NCI-H1417 (cell line): ENCODE data around the gene ASTN2.
"Not testable (repeated sequence)": the region's sequence is repeated elsewhere in the genome, so short reads cannot be mapped to it uniquely, and the experiment has no call there.

Experiments used
- DNase-seq, 3 experiments: peaks; one replicate each; lab custom pipeline; 2025; lab: John Stamatoyannopoulos, UW

ASTN2 gene

GRCh38 chr9:116924462-116925110 is 490.3 kb downstream of the ASTN2 start:
- DNase-seq = no peak

- DNase-seq = peak in 1 of 3 experiments; percentile 27
Measured at GRCh38 chr9:116917895-116918508, 496.9 kb downstream of the ASTN2 start.

GRCh38 chr9:116913536-116913935 is 501.3 kb downstream of the ASTN2 start:
- DNase-seq = peak in 1 of 3 experiments; percentile 41

- no peak for DNase-seq
Measured at GRCh38 chr9:116910201-116910600, 504.7 kb downstream of the ASTN2 start.

GRCh38 chr9:116907989-116908388 is 506.9 kb downstream of the ASTN2 start:
- no peak for DNase-seq

- peak in 2 of 3 experiments; percentile 74 to 90 for DNase-seq
Measured at GRCh38 chr9:116905171-116905588, 509.7 kb downstream of the ASTN2 start.

GRCh38 chr9:116904165-116904564 is 510.7 kb downstream of the ASTN2 start:
- DNase-seq = no peak

GRCh38 chr9:116901260-116901659 is 513.6 kb downstream of the ASTN2 start:
- DNase-seq = no peak

- DNase-seq = no peak
Measured at GRCh38 chr9:116900543-116900942, 514.3 kb downstream of the ASTN2 start.

- DNase-seq = no peak
Measured at GRCh38 chr9:116900007-116900367, 514.9 kb downstream of the ASTN2 start.

GRCh38 chr9:116899337-116900006 is 515.4 kb downstream of the ASTN2 start:
- no peak for DNase-seq

GRCh38 chr9:116898131-116898530 is 516.7 kb downstream of the ASTN2 start:
- not testable (repeated sequence) for DNase-seq

GRCh38 chr9:116897201-116897600 is 517.7 kb downstream of the ASTN2 start:
- DNase-seq = no peak

- DNase-seq = no peak
Measured at GRCh38 chr9:116895961-116896360, 518.9 kb downstream of the ASTN2 start.

GRCh38 chr9:116891424-116891823 is 523.4 kb downstream of the ASTN2 start:
- no peak for DNase-seq

GRCh38 chr9:116888476-116888875 is 526.4 kb downstream of the ASTN2 start:
- not testable (repeated sequence) for DNase-seq

GRCh38 chr9:116888066-116888465 is 526.8 kb downstream of the ASTN2 start:
- no peak for DNase-seq

- no peak for DNase-seq
Measured at GRCh38 chr9:116883676-116884075, 531.2 kb downstream of the ASTN2 start.

- no peak for DNase-seq
Measured at GRCh38 chr9:116877072-116877471, 537.8 kb downstream of the ASTN2 start.

- no peak for DNase-seq
Measured at GRCh38 chr9:116875576-116875975, 539.3 kb downstream of the ASTN2 start.

GRCh38 chr9:116873937-116874914 is 540.6 kb downstream of the ASTN2 start:
- peak in 1 of 3 experiments; percentile 12 for DNase-seq

- no peak for DNase-seq
Measured at GRCh38 chr9:116873491-116873890, 541.4 kb downstream of the ASTN2 start.
